ENCODE measurements around the gene TCEAL6.

DNA sequence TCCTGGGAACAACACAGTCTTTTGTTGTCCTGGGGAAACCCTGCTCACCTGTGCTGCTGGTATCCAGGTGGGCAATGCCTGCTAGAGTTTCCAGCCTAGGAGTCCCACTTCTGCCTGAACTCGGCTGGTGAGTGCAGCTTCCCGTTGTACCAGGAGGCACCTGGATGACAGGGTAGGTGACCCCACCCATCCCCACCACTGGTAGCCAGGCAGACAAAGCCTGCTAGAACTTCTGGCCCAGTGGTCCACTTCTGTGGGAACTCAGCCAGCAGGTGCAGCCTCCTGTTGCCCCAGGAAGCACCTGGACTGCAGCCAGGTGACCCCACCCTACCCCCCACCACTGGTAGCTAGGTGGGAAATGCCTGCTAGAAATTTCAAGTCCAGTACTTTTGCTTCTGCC is 26.5 kb downstream of the TCEAL6 start:
- TF ChIP-seq, protein P1, sequence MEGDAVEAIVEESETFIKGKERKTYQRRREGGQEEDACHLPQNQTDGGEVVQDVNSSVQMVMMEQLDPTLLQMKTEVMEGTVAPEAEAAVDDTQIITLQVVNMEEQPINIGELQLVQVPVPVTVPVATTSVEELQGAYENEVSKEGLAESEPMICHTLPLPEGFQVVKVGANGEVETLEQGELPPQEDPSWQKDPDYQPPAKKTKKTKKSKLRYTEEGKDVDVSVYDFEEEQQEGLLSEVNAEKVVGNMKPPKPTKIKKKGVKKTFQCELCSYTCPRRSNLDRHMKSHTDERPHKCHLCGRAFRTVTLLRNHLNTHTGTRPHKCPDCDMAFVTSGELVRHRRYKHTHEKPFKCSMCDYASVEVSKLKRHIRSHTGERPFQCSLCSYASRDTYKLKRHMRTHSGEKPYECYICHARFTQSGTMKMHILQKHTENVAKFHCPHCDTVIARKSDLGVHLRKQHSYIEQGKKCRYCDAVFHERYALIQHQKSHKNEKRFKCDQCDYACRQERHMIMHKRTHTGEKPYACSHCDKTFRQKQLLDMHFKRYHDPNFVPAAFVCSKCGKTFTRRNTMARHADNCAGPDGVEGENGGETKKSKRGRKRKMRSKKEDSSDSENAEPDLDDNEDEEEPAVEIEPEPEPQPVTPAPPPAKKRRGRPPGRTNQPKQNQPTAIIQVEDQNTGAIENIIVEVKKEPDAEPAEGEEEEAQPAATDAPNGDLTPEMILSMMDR (IDR thresholded peaks at IDR 0.05), result no peak
- TF ChIP-seq POLR2A (IDR thresholded peaks at IDR 0.05), result no peak

All from uterus (tissue), 2 donors.